Naive thymus-derived CD4-positive, alpha-beta T cell (primary cell): ENCODE measurements around the gene CLIC3. TPM values are rescaled to one million over a fixed set of nuclear protein-coding genes. Genes with fewer than 3 reads are reported as not detected.

Experiments
- ATAC-seq: fragments of 150-1000 bp; cut with Tn5 transposase; 2 replicates; pipeline ENCODE4 v1.10.0; 2021; ENCODE audit warnings: mild to moderate bottlenecking, moderate library complexity
- CTCF ChIA-PET: fragments of 350-600 bp; sonication (Branson Sonifier 250); formaldehyde crosslinking; loops from one replicate; lab custom pipeline; 2021; ENCODE audit warnings: antibody characterized with exemption; lab: Charles Lee
- POLR2A ChIA-PET: fragments of 350-600 bp; sonication (Branson Sonifier 250); formaldehyde crosslinking; loops from one replicate; lab custom pipeline; 2021; ENCODE audit warnings: antibody characterized with exemption, inconsistent platforms; lab: Charles Lee
- DNase-seq, 9 donors: peaks; one replicate each; pipeline versions ENCODE4 v3.0.0 to v3.0.0-alpha.2; 2020 to 2022; ENCODE audit warnings: mixed read lengths in 1 of 9
- H3K27ac ChIP-seq: one replicate; pipeline ENCODE4 v1.7.0; 2013; ENCODE audit warnings: mild to moderate bottlenecking, low read depth, low read length, moderate library complexity
- H3K27me3 ChIP-seq, 2 donors: one replicate each; pipeline ENCODE4 v1.7.0; 2013; ENCODE audit warnings: low read length in 2 of 2, mild to moderate bottlenecking in 2 of 2, moderate library complexity in 2 of 2; ENCODE audit not compliant: control insufficient read depth in 2 of 2, insufficient read depth in 2 of 2
- H3K36me3 ChIP-seq, 3 experiments: 1 replicate in 2 of 3; 2 replicates in 1 of 3; pipeline ENCODE4 v1.7.0; 2013; ENCODE audit warnings: low read length in 3 of 3, mild to moderate bottlenecking in 3 of 3, moderate library complexity in 1 of 3; ENCODE audit not compliant: insufficient read depth in 3 of 3, control insufficient read depth in 2 of 3
- H3K4me1 ChIP-seq, 2 donors: one replicate each; pipeline ENCODE4 v1.7.0; 2013; ENCODE audit warnings: low read length in 2 of 2, mild to moderate bottlenecking in 2 of 2, moderate library complexity in 1 of 2; ENCODE audit not compliant: control insufficient read depth in 2 of 2, insufficient read depth in 2 of 2
- H3K4me3 ChIP-seq: 2 replicates; pipeline ENCODE4 v1.7.0; 2013; ENCODE audit warnings: mild to moderate bottlenecking, low read length
- H3K9me3 ChIP-seq, 3 experiments: 1 replicate in 2 of 3; 2 replicates in 1 of 3; pipeline ENCODE4 v1.7.0; 2013; ENCODE audit warnings: low read length in 3 of 3; ENCODE audit not compliant: control insufficient read depth in 2 of 3
- H3K27ac Mint-ChIP-seq, 9 donors: one replicate each; pipeline ENCODE4 v1.8.0; 2020 to 2022; ENCODE audit warnings: mixed read lengths in 9 of 9, mild to moderate bottlenecking in 8 of 9, moderate library complexity in 5 of 9, inconsistent platforms in 2 of 9
- H3K27me3 Mint-ChIP-seq, 5 donors: one replicate each; pipeline ENCODE4 v1.8.0; 2021 to 2022; ENCODE audit warnings: mixed read lengths in 5 of 5, mild to moderate bottlenecking in 1 of 5
- H3K36me3 Mint-ChIP-seq, 5 donors: one replicate each; pipeline ENCODE4 v1.8.0; 2020 to 2022; ENCODE audit warnings: mixed read lengths in 5 of 5, mild to moderate bottlenecking in 3 of 5, inconsistent platforms in 1 of 5
- H3K4me1 Mint-ChIP-seq, 7 donors: one replicate each; pipeline ENCODE4 v1.8.0; 2020 to 2022; ENCODE audit warnings: mixed read lengths in 7 of 7, mild to moderate bottlenecking in 3 of 7, inconsistent platforms in 1 of 7
- H3K4me3 Mint-ChIP-seq, 10 donors: one replicate each; pipeline ENCODE4 v1.8.0; 2020 to 2022; ENCODE audit warnings: mild to moderate bottlenecking in 10 of 10, mixed read lengths in 10 of 10, moderate library complexity in 6 of 10, inconsistent platforms in 2 of 10
- H3K9me3 Mint-ChIP-seq, 11 donors: one replicate each; pipeline ENCODE4 v1.8.0; 2020 to 2022; ENCODE audit warnings: mixed read lengths in 11 of 11, mild to moderate bottlenecking in 4 of 11, inconsistent platforms in 1 of 11, moderate library complexity in 1 of 11
- intact Hi-C, 2 donors: fragments of 100-400 bp; cut with micrococcal nuclease; formaldehyde crosslinking; loops; one replicate each; pipeline ENCODE4 v1.15.1; 2023
- polyA plus RNA-seq, 2 donors: library from polyadenylated mRNA; unstranded; fragments of 300-500 nt; fragmentation: Illumina TruSeq; gene quantifications; one replicate each; pipeline ENCODE4 v1.2.3, GENCODE V29; 2021
- total RNA-seq, 6 experiments: library from RNA in 5 of 6; stranded (reverse) in 5 of 6; gene quantifications; 1 replicate in 5 of 6; 2 replicates in 1 of 6; pipeline ENCODE4 v1.2.3 and lab custom pipeline; 2021 to 2026

The CLIC3 gene
- total and polyA plus RNA-seq, 7 experiments from 2014 or later = 0.31 to 13.0 (median 0.64) TPM; not detected in 1

GRCh38 chr9:137011156-137011555, 14.8 kb upstream of the CLIC3 start:
- Mint-ChIP-seq H3K27ac (no peak overlapping the region), H3K9me3 (no peaks in the 10 kb centered on the region), H3K27me3 (no peaks in the 10 kb centered on the region), H3K4me3 (no peak overlapping the region), H3K4me1 (no peaks in the 10 kb centered on the region), H3K36me3 (no peaks in the 10 kb centered on the region)
- Histone ChIP-seq H3K27ac (no peak overlapping the region), H3K27me3 (no peaks in the 10 kb centered on the region), H3K4me3 (no peak overlapping the region), H3K36me3 (peaks cover 0 to 16% (median 0%) of the 10 kb centered on the region in 3 experiments), H3K4me1 (no peaks in the 10 kb centered on the region), H3K9me3 (no peaks in the 10 kb centered on the region)
- ChIA-PET CTCF (no interaction called here), POLR2A (interaction anchor here (0.6 kb wide), 1 partner anchor 31 kb away, joined by 3 read pairs; no protein-coding TSS in a partner anchor)
- ATAC-seq (no peak), DNase-seq (no peak)
- intact Hi-C loops = no loop called here

DNA sequence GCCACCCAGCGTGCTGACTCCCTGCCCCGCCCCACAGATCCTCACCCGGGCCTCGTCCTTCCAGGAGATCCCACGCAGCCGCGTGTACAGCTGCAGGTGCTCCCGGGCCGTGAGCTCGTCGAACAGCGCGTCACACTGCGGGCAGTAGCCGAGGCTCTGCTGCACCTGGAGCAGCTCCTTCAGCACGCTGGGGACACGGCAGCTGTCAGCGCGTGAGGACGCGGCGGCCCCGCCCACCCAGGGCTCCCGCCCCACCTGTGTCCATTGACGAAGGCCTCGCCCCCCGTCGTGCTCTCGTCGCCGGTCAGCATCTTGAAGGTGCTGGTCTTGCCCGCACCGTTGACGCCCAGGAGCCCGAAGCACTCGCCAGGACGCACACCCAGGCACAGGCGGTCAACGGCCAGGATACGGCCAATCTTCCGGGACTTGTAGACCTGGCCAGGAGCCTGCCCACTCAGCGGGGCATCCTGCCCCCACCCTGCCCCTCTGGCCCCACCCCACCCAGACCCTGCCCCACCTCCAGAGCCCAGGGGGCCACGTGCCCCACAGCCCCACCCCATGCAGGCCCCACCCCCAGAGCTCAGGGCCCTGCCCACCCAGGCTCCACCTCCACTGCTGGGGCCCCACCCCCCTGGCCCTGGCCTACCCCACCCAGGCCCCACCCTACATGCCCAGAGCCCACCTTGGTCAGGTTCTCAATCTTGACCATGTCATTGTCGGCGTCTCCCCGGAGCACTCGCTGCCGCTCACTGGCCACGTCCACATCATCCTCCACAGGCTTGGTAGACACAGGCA, 13.8 kb upstream of the CLIC3 start:
- Histone ChIP-seq H3K36me3 (peaks cover 0 to 13% (median 0%) of the 10 kb centered on the region in 3 experiments), H3K9me3 (no peaks in the 10 kb centered on the region), H3K27me3 (no peaks in the 10 kb centered on the region), H3K27ac (no peak overlapping the region), H3K4me3 (no peak overlapping the region), H3K4me1 (no peaks in the 10 kb centered on the region)
- H3K4me3 Mint-ChIP-seq = no peak overlapping the region
- CTCF ChIA-PET = no interaction called here
- no peaks in the 10 kb centered on the region for H3K9me3 Mint-ChIP-seq
- ATAC-seq (no peak), DNase-seq (no peak)
- H3K27ac Mint-ChIP-seq = no peak overlapping the region
- H3K27me3 Mint-ChIP-seq = no peaks in the 10 kb centered on the region
- H3K36me3 Mint-ChIP-seq = no peaks in the 10 kb centered on the region
- H3K4me1 Mint-ChIP-seq = no peaks in the 10 kb centered on the region
- intact Hi-C loops = no loop called here
- POLR2A ChIA-PET = interaction anchor here (0.6 kb wide), 1 partner anchor 32 kb away, joined by 3 read pairs; no protein-coding TSS in a partner anchor

DNA sequence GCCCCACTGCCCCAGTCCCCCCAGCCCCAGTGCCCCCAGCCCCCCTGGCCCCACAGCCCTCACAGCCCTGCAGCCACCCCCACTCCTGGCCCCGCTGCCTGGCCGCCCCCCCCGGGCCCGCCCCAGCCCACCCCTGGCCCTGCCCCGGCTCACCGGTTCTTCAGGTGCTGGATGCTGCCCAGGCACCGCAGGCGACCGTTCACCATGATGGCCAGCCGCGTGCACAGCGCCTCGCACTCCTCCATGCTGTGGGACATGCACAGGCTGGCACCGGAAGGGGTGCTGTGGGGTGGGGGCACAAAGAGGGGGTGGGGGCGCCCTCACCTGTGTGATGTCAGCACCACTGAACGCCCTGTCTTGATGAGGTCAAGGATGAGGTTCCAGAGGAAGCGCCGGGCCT, 12.8 kb upstream of the CLIC3 start:
- no peaks in the 10 kb centered on the region for H3K9me3 ChIP-seq
- CTCF ChIA-PET = no interaction called here
- no peak for ATAC-seq
- H3K4me3 ChIP-seq = no peak overlapping the region
- no peak for DNase-seq
- POLR2A ChIA-PET = no interaction called here
- no peaks in the 10 kb centered on the region for H3K27me3 ChIP-seq
- intact Hi-C loops = no loop called here
- peaks cover 0 to 4% (median 0%) of the 10 kb centered on the region in 3 experiments for H3K36me3 ChIP-seq
- H3K4me1 ChIP-seq = no peaks in the 10 kb centered on the region
- Mint-ChIP-seq H3K9me3 (no peaks in the 10 kb centered on the region), H3K4me3 (no peak overlapping the region), H3K27ac (no peak overlapping the region), H3K4me1 (peaks cover 0 to 3% (median 0%) of the 10 kb centered on the region in 7 donors), H3K36me3 (no peaks in the 10 kb centered on the region), H3K27me3 (peaks cover 0 to 3% (median 0%) of the 10 kb centered on the region in 5 donors)
- H3K27ac ChIP-seq = no peak overlapping the region

DNA sequence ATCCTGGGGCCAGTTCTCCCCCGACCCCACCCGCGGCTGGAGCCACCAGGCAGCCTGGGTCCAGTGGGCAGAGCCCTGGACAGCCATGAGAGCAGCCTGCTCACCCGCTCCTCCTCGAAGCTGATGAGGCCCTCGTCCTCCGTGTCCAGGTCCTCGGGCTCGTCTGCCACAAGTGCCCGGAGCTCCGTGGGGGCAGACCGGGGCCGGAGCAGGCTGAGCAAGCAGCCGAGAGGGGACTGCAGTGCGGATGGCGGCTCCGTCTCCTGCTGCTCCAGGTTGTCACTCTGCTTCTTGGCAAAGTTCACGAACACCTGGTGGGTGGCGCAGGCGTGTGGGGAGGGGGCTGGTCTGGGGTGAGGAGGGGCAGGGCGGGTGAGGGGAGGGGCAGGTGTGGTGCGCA, 11.9 kb upstream of the CLIC3 start:
- no peaks in the 10 kb centered on the region for H3K36me3 Mint-ChIP-seq
- H3K27me3 Mint-ChIP-seq = peaks cover 0 to 3% (median 0%) of the 10 kb centered on the region in 5 donors
- DNase-seq (no peak), ATAC-seq (no peak)
- no peaks in the 10 kb centered on the region for H3K27me3 ChIP-seq
- peaks cover 0 to 4% (median 0%) of the 10 kb centered on the region in 3 experiments for H3K36me3 ChIP-seq
- no peaks in the 10 kb centered on the region for H3K4me1 ChIP-seq
- intact Hi-C loops = no loop called here
- no peak overlapping the region for H3K27ac ChIP-seq
- no peaks in the 10 kb centered on the region for H3K9me3 Mint-ChIP-seq
- peaks cover 0 to 3% (median 0%) of the 10 kb centered on the region in 7 donors for H3K4me1 Mint-ChIP-seq
- ChIA-PET POLR2A (no interaction called here), CTCF (no interaction called here)
- H3K27ac Mint-ChIP-seq = no peak overlapping the region
- H3K4me3 Mint-ChIP-seq = no peak overlapping the region
- no peaks in the 10 kb centered on the region for H3K9me3 ChIP-seq
- H3K4me3 ChIP-seq = no peak overlapping the region

GRCh38 chr9:137007816-137008270, 11.5 kb upstream of the CLIC3 start:
- H3K27me3 ChIP-seq = no peaks in the 10 kb centered on the region
- ATAC-seq (no peak), DNase-seq (no peak)
- intact Hi-C loops = no loop called here
- no peaks in the 10 kb centered on the region for H3K9me3 ChIP-seq
- ChIA-PET CTCF (no interaction called here), POLR2A (no interaction called here)
- Mint-ChIP-seq H3K9me3 (no peaks in the 10 kb centered on the region), H3K27me3 (peaks cover 0 to 3% (median 0%) of the 10 kb centered on the region in 5 donors), H3K4me3 (no peak overlapping the region), H3K27ac (no peak overlapping the region), H3K4me1 (peaks cover 0 to 3% (median 0%) of the 10 kb centered on the region in 7 donors), H3K36me3 (no peaks in the 10 kb centered on the region)
- no peaks in the 10 kb centered on the region for H3K4me1 ChIP-seq
- no peak overlapping the region for H3K4me3 ChIP-seq
- H3K27ac ChIP-seq = no peak overlapping the region
- peaks cover 0 to 4% (median 0%) of the 10 kb centered on the region in 3 experiments for H3K36me3 ChIP-seq

DNA sequence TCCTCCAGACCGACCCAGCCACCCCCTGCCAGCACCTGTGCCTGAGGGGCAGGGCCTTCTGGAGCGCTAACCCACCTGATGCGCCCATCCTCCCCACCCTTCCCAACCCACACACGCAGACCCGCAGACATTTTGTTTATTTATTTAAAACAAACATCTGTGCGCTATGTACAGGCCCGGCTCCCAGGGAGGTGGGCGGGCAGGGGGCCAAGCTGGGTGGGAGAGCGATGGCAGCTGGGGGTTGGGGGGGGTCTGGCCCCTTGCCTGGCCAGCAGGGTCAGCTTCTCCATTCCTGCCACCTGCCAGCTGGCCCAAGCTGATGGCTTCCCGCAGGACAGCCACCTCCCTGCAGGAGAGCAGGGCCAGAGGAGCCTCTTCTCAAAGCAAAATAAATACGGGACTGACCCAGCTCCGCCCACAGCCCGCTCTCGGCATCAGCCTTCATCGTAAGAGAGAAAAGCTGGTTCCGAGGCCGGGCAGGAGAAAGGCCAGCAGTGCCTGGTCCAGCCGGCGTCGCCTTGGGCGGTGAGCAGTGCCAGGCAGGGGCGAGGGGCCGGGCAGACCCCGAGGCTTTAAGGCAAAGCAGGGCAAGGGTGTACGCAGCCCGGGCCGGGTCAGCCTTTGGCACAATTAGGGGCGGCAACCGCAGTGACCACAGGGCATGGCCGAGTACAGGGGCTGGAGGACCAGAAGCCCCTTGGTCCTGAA, 10.9 kb upstream of the CLIC3 start:
- POLR2A ChIA-PET = no interaction called here
- intact Hi-C loops = no loop called here
- no peak overlapping the region for H3K27ac ChIP-seq
- Mint-ChIP-seq H3K4me1 (peaks cover 0 to 3% (median 0%) of the 10 kb centered on the region in 7 donors), H3K36me3 (no peaks in the 10 kb centered on the region), H3K27me3 (peaks cover 0 to 3% (median 0%) of the 10 kb centered on the region in 5 donors), H3K4me3 (no peak overlapping the region), H3K9me3 (no peaks in the 10 kb centered on the region), H3K27ac (no peak overlapping the region)
- peaks cover 0 to 4% (median 0%) of the 10 kb centered on the region in 3 experiments for H3K36me3 ChIP-seq
- no peaks in the 10 kb centered on the region for H3K27me3 ChIP-seq
- ATAC-seq (no peak), DNase-seq (no peak)
- no peak overlapping the region for H3K4me3 ChIP-seq
- no peaks in the 10 kb centered on the region for H3K9me3 ChIP-seq
- no peaks in the 10 kb centered on the region for H3K4me1 ChIP-seq
- CTCF ChIA-PET = no interaction called here
